Esophagus muscularis mucosa (tissue), 4 donors: ENCODE results near the gene RTCA. TPM values are rescaled to one million over a fixed set of nuclear protein-coding genes. Genes with fewer than 3 reads are reported as not detected.

Experiments used
- small RNA-seq, 3 donors: library from RNA; depleted of rRNA; stranded (forward); fragments of <200 nt; gene quantifications; one replicate each; pipeline ENCODE3, GENCODE V24; 2016
- total RNA-seq, 4 donors: library from RNA; depleted of rRNA; stranded (reverse); fragments of >200 nt; gene quantifications; one replicate each; pipeline versions ENCODE4 v1.1.0 to v1.2.1, GENCODE V29; 2016

The RTCA gene
- total RNA-seq, 4 donors from 2014 or later = 18.7 to 22.0 (median 21.4) TPM

Small RNA genes lying within 50 kb of the gene (small RNA-seq; reads per million reads assigned to genes)
- gene AL445928.1 = 0 reads per million in 3 donors
- gene MIR553 = 0 reads per million in 3 donors

Other genes with a start within 250 kb of the RTCA start
- gene SASS6, start 133.3 kb upstream of the RTCA start, total RNA-seq = 1 to 10 TPM; 1.2 to 3.0 (median 2.4) TPM
- gene TRMT13, start 133.1 kb upstream of the RTCA start, total RNA-seq = 10 to 100 TPM in 2 of 4 donors, 1 to 10 TPM in 2; 6.2 to 25.7 (median 9.3) TPM
- under 1 TPM; 0.50 to 0.97 (median 0.85) TPM for gene LRRC39, start 88.0 kb upstream of the RTCA start, total RNA-seq
- 10 to 100 TPM in 3 of 4 donors, 1 to 10 TPM in 1; 9.1 to 14.2 (median 12.6) TPM for gene DBT, start 16.4 kb upstream of the RTCA start, total RNA-seq
- 10 to 100 TPM in 1 of 4 donors, 1 to 10 TPM in 3; 6.6 to 12.2 (median 7.4) TPM for gene CDC14A, start 86.3 kb downstream of the RTCA start, total RNA-seq